ENCODE results near the gene PADI4.
A peak's percentile ranks its signal among the peaks of the same experiment; 100 is the strongest.

The PADI4 gene

DNA sequence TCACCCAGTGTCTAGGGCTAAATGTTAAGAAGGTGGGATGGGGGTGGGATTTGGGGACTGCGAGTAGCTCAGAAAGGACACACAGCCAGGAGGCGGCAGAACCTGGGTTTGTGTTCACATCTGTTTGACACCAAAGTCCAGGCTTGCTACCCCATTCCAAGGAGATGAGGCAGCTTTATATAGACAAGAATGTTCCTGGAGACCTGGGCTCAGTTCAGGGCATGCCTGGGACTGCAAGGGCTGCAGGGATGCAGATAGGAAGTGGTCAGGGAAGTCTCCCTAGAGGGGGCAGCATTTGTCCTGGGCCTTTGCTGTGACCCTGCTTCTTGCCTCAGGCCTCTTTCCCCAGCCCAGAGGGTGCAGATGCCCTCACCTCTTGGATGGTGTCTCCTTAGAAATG, 42.8 kb upstream of the PADI4 start:
- no peak for TF ChIP-seq ZNF70 (CRISPR knock-in tag; IDR thresholded peaks at IDR 0.05)
- TF ChIP-seq, protein P1, sequence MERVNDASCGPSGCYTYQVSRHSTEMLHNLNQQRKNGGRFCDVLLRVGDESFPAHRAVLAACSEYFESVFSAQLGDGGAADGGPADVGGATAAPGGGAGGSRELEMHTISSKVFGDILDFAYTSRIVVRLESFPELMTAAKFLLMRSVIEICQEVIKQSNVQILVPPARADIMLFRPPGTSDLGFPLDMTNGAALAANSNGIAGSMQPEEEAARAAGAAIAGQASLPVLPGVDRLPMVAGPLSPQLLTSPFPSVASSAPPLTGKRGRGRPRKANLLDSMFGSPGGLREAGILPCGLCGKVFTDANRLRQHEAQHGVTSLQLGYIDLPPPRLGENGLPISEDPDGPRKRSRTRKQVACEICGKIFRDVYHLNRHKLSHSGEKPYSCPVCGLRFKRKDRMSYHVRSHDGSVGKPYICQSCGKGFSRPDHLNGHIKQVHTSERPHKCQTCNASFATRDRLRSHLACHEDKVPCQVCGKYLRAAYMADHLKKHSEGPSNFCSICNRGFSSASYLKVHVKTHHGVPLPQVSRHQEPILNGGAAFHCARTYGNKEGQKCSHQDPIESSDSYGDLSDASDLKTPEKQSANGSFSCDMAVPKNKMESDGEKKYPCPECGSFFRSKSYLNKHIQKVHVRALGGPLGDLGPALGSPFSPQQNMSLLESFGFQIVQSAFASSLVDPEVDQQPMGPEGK (CRISPR knock-in tag; IDR thresholded peaks at IDR 0.05; ENCODE audit: borderline replicate concordance) = no peak
- TF ChIP-seq ZFP3 (CRISPR knock-in tag; IDR thresholded peaks at IDR 0.05) = no peak
- TF ChIP-seq, protein P2, sequence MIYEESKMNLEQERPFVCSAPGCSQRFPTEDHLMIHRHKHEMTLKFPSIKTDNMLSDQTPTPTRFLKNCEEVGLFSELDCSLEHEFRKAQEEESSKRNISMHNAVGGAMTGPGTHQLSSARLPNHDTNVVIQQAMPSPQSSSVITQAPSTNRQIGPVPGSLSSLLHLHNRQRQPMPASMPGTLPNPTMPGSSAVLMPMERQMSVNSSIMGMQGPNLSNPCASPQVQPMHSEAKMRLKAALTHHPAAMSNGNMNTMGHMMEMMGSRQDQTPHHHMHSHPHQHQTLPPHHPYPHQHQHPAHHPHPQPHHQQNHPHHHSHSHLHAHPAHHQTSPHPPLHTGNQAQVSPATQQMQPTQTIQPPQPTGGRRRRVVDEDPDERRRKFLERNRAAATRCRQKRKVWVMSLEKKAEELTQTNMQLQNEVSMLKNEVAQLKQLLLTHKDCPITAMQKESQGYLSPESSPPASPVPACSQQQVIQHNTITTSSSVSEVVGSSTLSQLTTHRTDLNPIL (CRISPR knock-in tag; IDR thresholded peaks at IDR 0.05; ENCODE audit: low read depth) = no peak
- TF ChIP-seq TOX (CRISPR knock-in tag; IDR thresholded peaks at IDR 0.05; ENCODE audit: borderline replicate concordance) = no peak
- TF ChIP-seq ESRRG (CRISPR knock-in tag; IDR thresholded peaks at IDR 0.05) = no peak
- no peak for TF ChIP-seq SNAI2 (CRISPR knock-in tag; IDR thresholded peaks at IDR 0.05)
- TF ChIP-seq ZNF565 (CRISPR knock-in tag; conservative IDR thresholded peaks at IDR 0.05; ENCODE audit: low read depth) = no peak
- peak; percentile 68 for ATAC-seq

DNA sequence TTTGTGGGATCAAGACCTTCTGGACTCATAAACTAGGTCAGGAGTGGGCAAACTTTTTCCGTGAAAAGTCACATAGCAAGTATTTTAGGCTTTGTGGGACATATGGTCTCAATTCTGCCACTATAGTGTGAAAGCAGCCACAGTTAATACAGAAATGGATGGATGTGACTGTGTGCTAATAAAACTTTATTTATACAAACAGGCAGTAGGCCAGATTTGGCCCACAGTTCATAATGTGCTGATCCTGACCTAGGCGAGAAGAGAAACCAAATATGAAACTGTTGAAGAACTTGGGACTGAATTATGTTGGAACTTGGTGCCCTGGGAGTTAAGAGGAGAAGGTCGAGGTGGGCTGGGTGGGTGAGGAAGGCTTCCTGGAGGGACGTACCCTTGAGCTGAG, 42.0 kb upstream of the PADI4 start:
- TF ChIP-seq OSR1 (CRISPR knock-in tag; IDR thresholded peaks at IDR 0.05) (no peak), GLIS3 (CRISPR knock-in tag; IDR thresholded peaks at IDR 0.05) (no peak), SNAI2 (CRISPR knock-in tag; IDR thresholded peaks at IDR 0.05) (no peak), ZFP3 (CRISPR knock-in tag; IDR thresholded peaks at IDR 0.05) (no peak), ZNF565 (CRISPR knock-in tag; conservative IDR thresholded peaks at IDR 0.05; ENCODE audit: low read depth) (no peak), ZFP30 (CRISPR knock-in tag; IDR thresholded peaks at IDR 0.05) (no peak), TOX (CRISPR knock-in tag; IDR thresholded peaks at IDR 0.05; ENCODE audit: borderline replicate concordance) (no peak), BACH2 (CRISPR knock-in tag; IDR thresholded peaks at IDR 0.05; ENCODE audit: borderline replicate concordance) (no peak)
- ATAC-seq = no peak

DNA sequence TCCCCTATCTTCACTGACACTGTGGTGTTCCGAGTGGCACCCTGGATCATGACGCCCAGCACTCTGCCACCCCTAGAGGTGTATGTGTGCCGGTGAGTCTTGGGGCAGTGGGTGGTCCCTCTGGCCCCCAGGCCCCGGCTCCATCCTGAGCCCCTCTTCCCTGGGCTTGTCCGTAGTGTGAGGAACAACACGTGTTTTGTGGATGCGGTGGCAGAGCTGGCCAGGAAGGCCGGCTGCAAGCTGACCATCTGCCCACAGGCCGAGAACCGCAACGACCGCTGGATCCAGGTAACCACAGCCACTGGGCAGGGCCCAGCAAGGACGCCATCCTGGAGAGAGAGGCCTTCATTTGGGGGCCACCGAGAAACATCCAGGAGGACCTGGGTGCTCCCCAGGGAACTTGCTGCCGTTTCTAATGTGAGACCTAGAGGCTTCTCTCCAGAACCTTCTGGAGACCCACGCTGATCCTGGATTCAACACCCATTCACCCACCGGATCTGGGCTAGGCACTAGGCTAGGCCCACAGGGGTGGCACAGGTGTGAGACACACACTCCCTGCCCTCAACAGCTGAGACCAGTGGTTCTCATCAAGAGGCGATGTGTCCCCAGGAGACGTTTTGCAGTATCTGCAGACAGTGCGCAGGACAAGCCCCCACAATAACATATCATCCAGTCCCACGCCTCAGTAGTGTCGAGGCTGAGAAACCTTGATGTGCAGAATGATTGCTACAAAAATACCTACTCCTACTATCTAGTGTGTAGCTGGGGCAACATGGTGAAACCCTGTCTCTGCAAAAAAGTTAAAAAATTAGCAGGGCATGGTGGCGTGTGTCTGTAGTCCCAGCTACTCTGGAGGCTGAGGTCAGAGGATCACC, 36.9 kb upstream of the PADI4 start:
- no peak for TF ChIP-seq ZFP30 (CRISPR knock-in tag; IDR thresholded peaks at IDR 0.05)
- no peak for TF ChIP-seq ZNF565 (CRISPR knock-in tag; conservative IDR thresholded peaks at IDR 0.05; ENCODE audit: low read depth)
- TF ChIP-seq, protein P1 (CRISPR knock-in tag; IDR thresholded peaks at IDR 0.05; ENCODE audit: borderline replicate concordance) = no peak
- TF ChIP-seq, protein P3, sequence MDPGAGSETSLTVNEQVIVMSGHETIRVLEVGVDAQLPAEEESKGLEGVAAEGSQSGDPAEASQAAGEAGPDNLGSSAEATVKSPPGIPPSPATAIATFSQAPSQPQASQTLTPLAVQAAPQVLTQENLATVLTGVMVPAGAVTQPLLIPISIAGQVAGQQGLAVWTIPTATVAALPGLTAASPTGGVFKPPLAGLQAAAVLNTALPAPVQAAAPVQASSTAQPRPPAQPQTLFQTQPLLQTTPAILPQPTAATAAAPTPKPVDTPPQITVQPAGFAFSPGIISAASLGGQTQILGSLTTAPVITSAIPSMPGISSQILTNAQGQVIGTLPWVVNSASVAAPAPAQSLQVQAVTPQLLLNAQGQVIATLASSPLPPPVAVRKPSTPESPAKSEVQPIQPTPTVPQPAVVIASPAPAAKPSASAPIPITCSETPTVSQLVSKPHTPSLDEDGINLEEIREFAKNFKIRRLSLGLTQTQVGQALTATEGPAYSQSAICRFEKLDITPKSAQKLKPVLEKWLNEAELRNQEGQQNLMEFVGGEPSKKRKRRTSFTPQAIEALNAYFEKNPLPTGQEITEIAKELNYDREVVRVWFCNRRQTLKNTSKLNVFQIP (CRISPR knock-in tag; IDR thresholded peaks at IDR 0.05; ENCODE audit: borderline replicate concordance, low read depth) = no peak
- TF ChIP-seq ZFP3 (CRISPR knock-in tag; IDR thresholded peaks at IDR 0.05) = no peak
- TF ChIP-seq BACH2 (CRISPR knock-in tag; IDR thresholded peaks at IDR 0.05; ENCODE audit: borderline replicate concordance) = no peak
- no peak for ATAC-seq

DNA sequence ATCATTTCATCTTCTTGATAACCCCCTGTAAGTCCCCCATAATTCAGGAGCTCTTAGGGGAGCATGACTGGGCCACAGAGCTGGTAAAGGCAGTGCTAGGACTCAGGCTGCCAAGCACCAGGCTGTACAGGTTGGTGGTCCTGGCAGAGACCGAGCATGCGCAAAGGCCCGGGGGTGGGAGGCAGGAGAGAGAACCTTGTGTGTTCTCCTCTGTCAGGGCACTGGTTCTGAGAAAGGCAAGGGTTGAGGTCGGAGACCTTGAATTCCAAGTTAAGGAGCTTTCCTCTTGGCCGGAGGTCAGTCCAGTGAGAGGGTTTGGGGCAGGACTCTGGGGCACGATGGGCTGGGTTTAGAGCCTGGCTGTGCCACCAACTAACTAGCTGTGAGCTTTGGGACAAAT, 35.9 kb upstream of the PADI4 start:
- ATAC-seq = no peak
- TF ChIP-seq, protein P4, sequence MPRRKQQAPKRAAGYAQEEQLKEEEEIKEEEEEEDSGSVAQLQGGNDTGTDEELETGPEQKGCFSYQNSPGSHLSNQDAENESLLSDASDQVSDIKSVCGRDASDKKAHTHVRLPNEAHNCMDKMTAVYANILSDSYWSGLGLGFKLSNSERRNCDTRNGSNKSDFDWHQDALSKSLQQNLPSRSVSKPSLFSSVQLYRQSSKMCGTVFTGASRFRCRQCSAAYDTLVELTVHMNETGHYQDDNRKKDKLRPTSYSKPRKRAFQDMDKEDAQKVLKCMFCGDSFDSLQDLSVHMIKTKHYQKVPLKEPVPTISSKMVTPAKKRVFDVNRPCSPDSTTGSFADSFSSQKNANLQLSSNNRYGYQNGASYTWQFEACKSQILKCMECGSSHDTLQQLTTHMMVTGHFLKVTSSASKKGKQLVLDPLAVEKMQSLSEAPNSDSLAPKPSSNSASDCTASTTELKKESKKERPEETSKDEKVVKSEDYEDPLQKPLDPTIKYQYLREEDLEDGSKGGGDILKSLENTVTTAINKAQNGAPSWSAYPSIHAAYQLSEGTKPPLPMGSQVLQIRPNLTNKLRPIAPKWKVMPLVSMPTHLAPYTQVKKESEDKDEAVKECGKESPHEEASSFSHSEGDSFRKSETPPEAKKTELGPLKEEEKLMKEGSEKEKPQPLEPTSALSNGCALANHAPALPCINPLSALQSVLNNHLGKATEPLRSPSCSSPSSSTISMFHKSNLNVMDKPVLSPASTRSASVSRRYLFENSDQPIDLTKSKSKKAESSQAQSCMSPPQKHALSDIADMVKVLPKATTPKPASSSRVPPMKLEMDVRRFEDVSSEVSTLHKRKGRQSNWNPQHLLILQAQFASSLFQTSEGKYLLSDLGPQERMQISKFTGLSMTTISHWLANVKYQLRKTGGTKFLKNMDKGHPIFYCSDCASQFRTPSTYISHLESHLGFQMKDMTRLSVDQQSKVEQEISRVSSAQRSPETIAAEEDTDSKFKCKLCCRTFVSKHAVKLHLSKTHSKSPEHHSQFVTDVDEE (CRISPR knock-in tag; IDR thresholded peaks at IDR 0.05) = no peak
- TF ChIP-seq ARNTL (CRISPR knock-in tag; IDR thresholded peaks at IDR 0.05; ENCODE audit: borderline replicate concordance, low read depth) (no peak), PPARA (CRISPR knock-in tag; IDR thresholded peaks at IDR 0.05; ENCODE audit: borderline replicate concordance) (no peak), SNAI2 (CRISPR knock-in tag; IDR thresholded peaks at IDR 0.05) (no peak)
- TF ChIP-seq, protein P5, sequence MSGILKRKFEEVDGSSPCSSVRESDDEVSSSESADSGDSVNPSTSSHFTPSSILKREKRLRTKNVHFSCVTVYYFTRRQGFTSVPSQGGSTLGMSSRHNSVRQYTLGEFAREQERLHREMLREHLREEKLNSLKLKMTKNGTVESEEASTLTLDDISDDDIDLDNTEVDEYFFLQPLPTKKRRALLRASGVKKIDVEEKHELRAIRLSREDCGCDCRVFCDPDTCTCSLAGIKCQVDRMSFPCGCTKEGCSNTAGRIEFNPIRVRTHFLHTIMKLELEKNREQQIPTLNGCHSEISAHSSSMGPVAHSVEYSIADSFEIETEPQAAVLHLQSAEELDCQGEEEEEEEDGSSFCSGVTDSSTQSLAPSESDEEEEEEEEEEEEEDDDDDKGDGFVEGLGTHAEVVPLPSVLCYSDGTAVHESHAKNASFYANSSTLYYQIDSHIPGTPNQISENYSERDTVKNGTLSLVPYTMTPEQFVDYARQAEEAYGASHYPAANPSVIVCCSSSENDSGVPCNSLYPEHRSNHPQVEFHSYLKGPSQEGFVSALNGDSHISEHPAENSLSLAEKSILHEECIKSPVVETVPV (CRISPR knock-in tag; IDR thresholded peaks at IDR 0.05) = no peak
- TF ChIP-seq, protein P3 (CRISPR knock-in tag; IDR thresholded peaks at IDR 0.05; ENCODE audit: borderline replicate concordance, low read depth) = no peak
- TF ChIP-seq, protein P1 (CRISPR knock-in tag; IDR thresholded peaks at IDR 0.05; ENCODE audit: borderline replicate concordance) = no peak

Measured in SK-N-SH treated with all-trans-retinoic acid at 6 μM for 48 hours (cell line).